A549 treated with dexamethasone at 1 μM for 4 hours (cell line): Measurements from ENCODE around the gene CUL3. TPM values are rescaled to one million over a fixed set of nuclear protein-coding genes. Genes with fewer than 3 reads are reported as not detected.

Experiments
- total RNA-seq: library from RNA; stranded (reverse); fragments of 200-300 nt; extraction: Qiagen RNA extraction; gene quantifications from 5 replicates; pipeline ENCODE4 v1.2.3, GENCODE V29; 2022

Gene CUL3
- 66.9 to 79.7 TPM (median 74.7 TPM) in 5 replicates for total RNA-seq

GRCh38 chr2:224585211-224586088, at the start of gene CUL3:
CUL3 (minus strand) TSS chr2:224585363; CDS start chr2:224585009, 354 bp downstream.

Other genes with a start within 250 kb of the CUL3 start
- 0.05 TPM in 1 of 5 replicates, not detected in the others for gene FAM124B, start 183.3 kb downstream of the CUL3 start, total RNA-seq
- not detected in 5 replicates for gene CCDC195, start 131.0 kb upstream of the CUL3 start, total RNA-seq